ENCODE measurements around the gene PAX6. TPM values are rescaled to one million over a fixed set of nuclear protein-coding genes. Genes with fewer than 3 reads are reported as not detected.

PAX6 gene
- total RNA-seq, 1 donor from 2014 or later, result 2.7 TPM

DNA sequence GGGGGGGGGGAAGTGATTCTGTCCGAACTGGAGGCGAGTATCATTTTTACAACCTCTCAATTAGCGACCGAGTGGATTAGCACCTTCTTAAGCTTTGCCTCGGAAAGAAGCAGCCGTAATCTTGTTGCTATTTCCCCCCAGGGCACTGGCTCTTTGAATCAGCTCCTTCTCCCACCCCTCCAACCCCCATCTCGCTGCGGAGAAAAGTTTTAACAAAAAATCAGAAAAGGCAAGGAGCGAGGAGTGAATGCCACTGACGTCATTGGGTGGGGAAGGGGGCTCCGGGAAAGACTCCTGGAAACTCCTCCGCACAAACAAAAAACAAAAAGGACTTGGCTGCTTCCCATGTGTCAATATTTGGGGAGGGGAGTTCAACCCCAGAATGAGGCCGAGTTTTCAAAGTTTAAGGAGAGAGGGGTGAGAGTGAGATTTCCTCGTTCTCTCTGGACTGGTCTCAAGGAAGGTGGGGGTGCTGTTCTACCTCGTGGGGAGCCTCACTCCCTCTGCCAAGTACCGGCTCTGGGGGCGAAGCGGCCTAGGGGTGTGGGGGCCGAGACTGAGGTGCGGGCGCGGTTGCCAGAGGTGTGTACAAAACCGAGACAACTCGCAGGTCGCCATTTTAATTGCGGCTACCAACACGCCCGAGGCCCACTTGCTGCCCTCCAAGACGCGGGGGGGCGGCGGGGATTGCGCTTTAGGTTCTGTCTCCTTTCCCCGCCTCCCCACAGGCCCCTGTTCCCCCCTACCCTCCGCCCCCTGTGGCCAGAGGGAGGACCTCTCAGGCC lies 2.5 kb upstream of the PAX6 start:
- no peak for DNase-seq (ENCODE audit: low spot score)

DNA sequence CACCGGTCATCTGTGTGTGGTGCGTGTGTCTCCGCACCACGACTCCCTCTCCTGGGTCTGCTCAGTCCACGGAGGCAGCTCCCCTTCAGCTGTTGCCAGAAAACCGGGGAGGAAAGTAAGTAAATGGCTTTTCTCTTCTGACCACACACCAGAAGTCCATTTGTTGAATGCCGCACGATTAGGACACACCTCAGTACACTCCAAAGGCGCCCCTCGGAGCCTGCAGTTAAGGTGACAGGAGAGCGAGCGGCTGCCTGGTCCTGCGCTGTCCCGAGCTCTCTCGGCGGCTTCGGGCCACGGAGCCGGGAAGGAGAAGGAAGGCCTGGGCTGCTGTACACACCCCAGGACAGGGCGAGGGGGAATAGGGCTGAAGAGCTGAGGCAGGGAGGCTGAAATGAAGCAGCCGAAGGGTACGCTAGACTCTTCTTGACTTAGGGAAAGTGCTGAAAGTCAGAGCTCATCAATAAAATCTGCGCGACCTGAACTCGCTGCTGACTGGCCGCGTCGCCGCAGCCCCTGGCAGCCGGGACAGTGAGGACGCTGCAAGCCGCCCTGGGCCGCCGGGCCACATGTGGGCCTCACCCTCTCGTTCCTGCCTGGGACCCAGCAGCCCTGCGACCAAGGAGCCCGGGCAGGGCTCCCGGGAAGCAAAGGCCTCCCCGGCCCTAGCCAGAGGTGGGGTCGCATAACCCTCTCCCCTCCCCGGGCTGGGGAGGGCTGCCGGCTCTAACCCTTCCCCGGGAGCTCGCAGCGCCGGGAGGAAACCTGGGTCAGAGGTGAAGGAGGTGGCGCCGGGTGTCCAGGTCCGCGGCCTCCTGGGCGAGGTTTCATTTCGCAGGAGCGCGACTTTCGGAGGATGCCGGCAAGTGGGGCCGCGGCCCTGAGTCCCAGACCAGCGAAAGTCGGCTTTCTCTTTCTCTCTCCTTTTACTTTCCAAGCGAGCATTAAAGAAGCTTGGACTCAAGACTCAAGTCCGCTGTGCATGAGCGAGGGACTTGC lies 1.6 kb upstream of the PAX6 start:
- peak; percentile 26 for DNase-seq (ENCODE audit: low spot score)
- Mint-ChIP-seq H3K27me3 (ENCODE audit: unreplicated experiment) (peaks cover 44% of the 10 kb centered on the region), H3K27ac (ENCODE audit: unreplicated experiment) (no peak overlapping the region), H3K4me3 (ENCODE audit: unreplicated experiment) (peak overlapping the region; percentile 63), H3K36me3 (ENCODE audit: low read depth, unreplicated experiment) (peaks cover 14% of the 10 kb centered on the region), H3K9me3 (ENCODE audit: unreplicated experiment) (no peaks in the 10 kb centered on the region), H3K4me1 (ENCODE audit: unreplicated experiment) (peaks cover 33% of the 10 kb centered on the region)
- TF ChIP-seq, protein P1, sequence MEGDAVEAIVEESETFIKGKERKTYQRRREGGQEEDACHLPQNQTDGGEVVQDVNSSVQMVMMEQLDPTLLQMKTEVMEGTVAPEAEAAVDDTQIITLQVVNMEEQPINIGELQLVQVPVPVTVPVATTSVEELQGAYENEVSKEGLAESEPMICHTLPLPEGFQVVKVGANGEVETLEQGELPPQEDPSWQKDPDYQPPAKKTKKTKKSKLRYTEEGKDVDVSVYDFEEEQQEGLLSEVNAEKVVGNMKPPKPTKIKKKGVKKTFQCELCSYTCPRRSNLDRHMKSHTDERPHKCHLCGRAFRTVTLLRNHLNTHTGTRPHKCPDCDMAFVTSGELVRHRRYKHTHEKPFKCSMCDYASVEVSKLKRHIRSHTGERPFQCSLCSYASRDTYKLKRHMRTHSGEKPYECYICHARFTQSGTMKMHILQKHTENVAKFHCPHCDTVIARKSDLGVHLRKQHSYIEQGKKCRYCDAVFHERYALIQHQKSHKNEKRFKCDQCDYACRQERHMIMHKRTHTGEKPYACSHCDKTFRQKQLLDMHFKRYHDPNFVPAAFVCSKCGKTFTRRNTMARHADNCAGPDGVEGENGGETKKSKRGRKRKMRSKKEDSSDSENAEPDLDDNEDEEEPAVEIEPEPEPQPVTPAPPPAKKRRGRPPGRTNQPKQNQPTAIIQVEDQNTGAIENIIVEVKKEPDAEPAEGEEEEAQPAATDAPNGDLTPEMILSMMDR (IDR thresholded peaks at IDR 0.05; ENCODE audit: unreplicated experiment), result no peak

More for the DNA sequence above, 2.5 kb upstream of the PAX6 start:
- no peaks in the 10 kb centered on the region for H3K9me3 Mint-ChIP-seq (ENCODE audit: unreplicated experiment)
- no peak overlapping the region for H3K27ac Mint-ChIP-seq (ENCODE audit: unreplicated experiment)
- no peak overlapping the region for H3K4me3 Mint-ChIP-seq (ENCODE audit: unreplicated experiment)
- H3K4me1 Mint-ChIP-seq (ENCODE audit: unreplicated experiment), result peaks cover 32% of the 10 kb centered on the region
- peaks cover 14% of the 10 kb centered on the region for H3K36me3 Mint-ChIP-seq (ENCODE audit: low read depth, unreplicated experiment)
- H3K27me3 Mint-ChIP-seq (ENCODE audit: unreplicated experiment), result peaks cover 44% of the 10 kb centered on the region
- TF ChIP-seq, protein P1 (IDR thresholded peaks at IDR 0.05; ENCODE audit: unreplicated experiment), result no peak

DNA sequence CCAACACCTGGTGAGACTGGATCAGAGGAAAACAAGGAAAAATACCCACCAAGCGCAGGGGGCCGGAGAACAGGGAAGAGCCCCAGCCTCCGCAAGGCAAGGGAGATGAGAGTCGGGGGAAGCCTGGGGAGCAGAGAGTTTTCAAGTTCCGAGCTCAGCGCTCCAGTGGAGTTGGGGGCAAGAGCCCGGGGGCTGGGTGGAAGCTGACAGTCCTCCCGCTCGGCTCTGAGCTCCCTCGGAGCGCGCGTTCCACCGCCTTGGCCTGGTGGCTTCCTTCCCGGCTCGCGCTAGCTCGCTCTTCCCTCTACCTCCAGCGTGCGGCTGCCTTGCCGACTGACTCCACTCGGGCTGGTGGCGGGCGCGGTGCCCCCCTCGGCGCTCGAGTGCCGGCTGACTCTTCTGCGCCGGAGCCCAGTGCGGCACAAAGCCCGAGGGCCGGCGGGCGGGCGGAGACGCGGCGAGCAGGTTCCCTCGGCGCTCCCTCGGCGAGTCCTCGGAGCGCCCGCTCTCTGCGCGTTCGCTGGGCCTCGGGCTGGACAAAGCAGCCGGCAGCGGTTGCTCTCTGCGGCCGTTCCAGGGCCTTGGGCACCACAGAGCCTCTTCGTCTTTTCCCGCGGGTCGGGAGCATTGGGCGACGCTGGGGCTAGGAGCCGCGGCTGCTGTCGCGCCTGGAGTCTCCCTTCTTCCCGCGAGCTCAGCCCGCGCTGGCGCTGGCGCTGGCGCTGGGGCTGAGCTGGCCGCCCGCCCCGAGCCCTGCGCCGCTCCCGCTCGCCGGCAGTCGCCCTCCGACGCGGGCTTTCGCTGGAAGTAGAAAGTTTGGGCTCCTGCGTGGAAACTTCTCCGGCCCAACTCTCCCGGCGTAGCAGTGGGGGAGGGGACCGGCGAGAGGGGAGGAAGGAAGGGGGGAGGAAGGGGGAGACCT lies 1.0 kb downstream of the PAX6 start:
- H3K4me1 Mint-ChIP-seq (ENCODE audit: unreplicated experiment), result peaks cover 33% of the 10 kb centered on the region
- no peaks in the 10 kb centered on the region for H3K9me3 Mint-ChIP-seq (ENCODE audit: unreplicated experiment)
- peaks cover 52% of the 10 kb centered on the region for H3K27me3 Mint-ChIP-seq (ENCODE audit: unreplicated experiment)
- no peak overlapping the region for H3K27ac Mint-ChIP-seq (ENCODE audit: unreplicated experiment)
- peaks cover 14% of the 10 kb centered on the region for H3K36me3 Mint-ChIP-seq (ENCODE audit: low read depth, unreplicated experiment)
- TF ChIP-seq, protein P1 (IDR thresholded peaks at IDR 0.05; ENCODE audit: unreplicated experiment), result no peak
- peak overlapping the region; percentile 84 for H3K4me3 Mint-ChIP-seq (ENCODE audit: unreplicated experiment)
- DNase-seq (ENCODE audit: low spot score), result peak; percentile 56

DNA sequence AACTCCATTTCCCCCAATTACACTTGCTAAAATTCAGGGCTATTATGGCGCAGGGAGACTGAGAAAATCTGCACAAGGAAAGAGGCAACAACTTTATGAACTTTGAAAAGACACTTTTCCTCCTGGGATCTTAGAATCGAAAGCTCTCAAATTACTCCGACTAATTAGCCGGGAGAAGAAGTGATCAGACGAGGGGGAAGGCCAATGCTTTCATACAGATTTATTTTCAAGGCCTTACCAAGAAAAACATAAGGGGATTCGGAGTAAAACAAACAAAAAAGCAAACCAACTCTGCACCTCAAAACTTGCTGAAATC lies 1.6 kb downstream of the PAX6 start:
- Mint-ChIP-seq H3K4me1 (ENCODE audit: unreplicated experiment) (peaks cover 32% of the 10 kb centered on the region), H3K36me3 (ENCODE audit: low read depth, unreplicated experiment) (peaks cover 14% of the 10 kb centered on the region), H3K4me3 (ENCODE audit: unreplicated experiment) (peak overlapping the region; percentile 42), H3K27me3 (ENCODE audit: unreplicated experiment) (peaks cover 50% of the 10 kb centered on the region), H3K27ac (ENCODE audit: unreplicated experiment) (no peak overlapping the region), H3K9me3 (ENCODE audit: unreplicated experiment) (no peaks in the 10 kb centered on the region)
- no peak for DNase-seq (ENCODE audit: low spot score)
- TF ChIP-seq, protein P1 (IDR thresholded peaks at IDR 0.05; ENCODE audit: unreplicated experiment), result no peak

Data from endothelial cell (in vitro differentiated cells).